GM12878 (cell line): ENCODE measurements around the gene RARB. TPM values are rescaled to one million over a fixed set of nuclear protein-coding genes. Genes with fewer than 3 reads are reported as not detected.

Source experiments
- CHD2 ChIP-seq: IDR thresholded peaks from 2 replicates; pipeline ENCODE4 v1.6.1; 2011; ENCODE audit warnings: low read depth, low read length, improper control_type of control experiment, borderline replicate concordance
- E2F8 ChIP-seq: fragments of 450-650 bp; IDR thresholded peaks from 2 replicates; pipeline ENCODE4 v1.6.1; 2018; ENCODE audit warnings: mild to moderate bottlenecking, low read depth, moderate library complexity; ENCODE audit not compliant: partially characterized antibody
- ESRRA ChIP-seq: IDR thresholded peaks from 2 replicates; pipeline ENCODE4 v1.6.1; 2012; ENCODE audit warnings: mild to moderate bottlenecking, low read length, improper control_type of control experiment
- IRF5 ChIP-seq: fragments of 450-650 bp; IDR thresholded peaks from 2 replicates; pipeline ENCODE4 v1.6.1; 2017; ENCODE audit warnings: borderline replicate concordance
- JUND ChIP-seq: IDR thresholded peaks from 2 replicates; pipeline ENCODE4 v1.6.1; 2012; ENCODE audit warnings: low read depth, mild to moderate bottlenecking, low read length, improper control_type of control experiment, moderate library complexity
- KDM1A ChIP-seq: fragments of 200-600 bp; sonication (generic); IDR thresholded peaks from 2 replicates; pipeline ENCODE4 v1.6.1; 2016; ENCODE audit warnings: borderline replicate concordance
- NFYB ChIP-seq: IDR thresholded peaks from 2 replicates; pipeline ENCODE4 v1.6.1; 2011; ENCODE audit warnings: low read depth, mild to moderate bottlenecking, low read length, improper control_type of control experiment, moderate library complexity; ENCODE audit not compliant: insufficient read depth
- NRF1 ChIP-seq: conservative IDR thresholded peaks from 2 replicates; pipeline ENCODE4 v1.6.1; 2011; ENCODE audit warnings: mild to moderate bottlenecking, low read depth, low read length, improper control_type of control experiment
- PBX3 ChIP-seq: IDR thresholded peaks from 2 replicates; pipeline ENCODE4 v1.6.1; 2011; ENCODE audit warnings: mild to moderate bottlenecking, low read depth, low read length, moderate library complexity; ENCODE audit not compliant: insufficient replicate concordance
- POLR2A ChIP-seq: IDR thresholded peaks from 2 replicates; pipeline ENCODE4 v1.6.1; 2011; ENCODE audit warnings: low read depth, mild to moderate bottlenecking, low read length
- POU2F2 ChIP-seq: IDR thresholded peaks from 3 replicates; pipeline ENCODE4 v1.6.1; 2011; ENCODE audit warnings: low read depth, mild to moderate bottlenecking, low read length, borderline replicate concordance
- RELB ChIP-seq: fragments of 450-650 bp; IDR thresholded peaks from 2 replicates; pipeline ENCODE4 v1.6.1; 2017; ENCODE audit warnings: low read depth, mild to moderate bottlenecking, moderate library complexity
- SUZ12 ChIP-seq: fragments of 200-600 bp; sonication (generic); IDR thresholded peaks from one replicate; pipeline ENCODE4 v1.6.1; 2018; ENCODE audit warnings: antibody characterized with exemption, mild to moderate bottlenecking; ENCODE audit not compliant: unreplicated experiment
- TARDBP ChIP-seq: IDR thresholded peaks from 2 replicates; pipeline ENCODE4 v1.6.1; 2016; ENCODE audit warnings: borderline replicate concordance
- TCF7 ChIP-seq: IDR thresholded peaks from 2 replicates; pipeline ENCODE4 v1.6.1; 2014; ENCODE audit warnings: antibody characterized with exemption, borderline replicate concordance
- polyA plus RNA-seq, 11 experiments: library from polyadenylated mRNA; depleted of rRNA in 4 of 11; unstranded in 6 of 11; stranded (reverse) in 5 of 11; fragments of >200 nt; fragmentation: Nextera tagmentation in 4 of 11; fragmentation: Illumina TruSeq in 1 of 11; extraction: Ambion mirVana in 4 of 11; extraction: Trizol in 1 of 11; gene quantifications; 1 replicate in 1 of 11; 2 replicates in 10 of 11; pipeline versions ENCODE4 v1.2.1 to v1.2.3, GENCODE V29; 2011 to 2016; ENCODE audit warnings: inconsistent platforms in 2 of 11, missing spikeins in 2 of 11, low read depth in 1 of 11
- total RNA-seq, 4 experiments: library from RNA; depleted of rRNA in 3 of 4; stranded (reverse); fragments of >200 nt in 3 of 4; fragmentation: Illumina TruSeq in 1 of 4; extraction: Trizol in 1 of 4; gene quantifications; 2 replicates each; pipeline versions ENCODE4 v1.2.1 to v1.2.3, GENCODE V29; 2013 to 2021

The RARB gene
- total and polyA plus RNA-seq, 10 of the 15 experiments (the other 5 are each of a cell fraction or from before 2014, with no cell fraction given) = 0.05 to 0.06 TPM; not detected in 8

GRCh38 chr3:25419251-25419650 is 8.8 kb upstream of the RARB start (continued):
- TF ChIP-seq RELB = no peak
- no peak for TF ChIP-seq POU2F2
- no peak for TF ChIP-seq SUZ12
- TF ChIP-seq ESRRA = no peak
- no peak for TF ChIP-seq NRF1
- no peak for TF ChIP-seq PBX3
- TF ChIP-seq TARDBP = no peak
- no peak for TF ChIP-seq NFYB
- TF ChIP-seq POLR2A = no peak
- no peak for TF ChIP-seq KDM1A
- TF ChIP-seq TCF7 = no peak
- no peak for TF ChIP-seq CHD2
- TF ChIP-seq IRF5 = no peak
- no peak for TF ChIP-seq JUND
- TF ChIP-seq E2F8 = no peak
